Activated CD8-positive, alpha-beta memory T cell treated with anti-CD3 and anti-CD28 coated beads, Interleukin-2, amount 50 U/mL, for 1 hour (primary cell): ENCODE data around the gene SLC25A20.
"Not testable (repeated sequence)": the region's sequence is repeated elsewhere in the genome, so short reads cannot be mapped to it uniquely, and the experiment has no call there.

ENCODE experiments used
- DNase-seq: peaks from one replicate; pipeline ENCODE4 v3.0.0-alpha.2; 2020; ENCODE audit errors: extremely low read depth

The SLC25A20 gene

GRCh38 chr3:48847053-48847503, 51.6 kb downstream of the SLC25A20 start:
- peak; percentile 26 for DNase-seq

- DNase-seq, result no peak
Observed at GRCh38 chr3:48845170-48845569, 53.5 kb downstream of the SLC25A20 start.

GRCh38 chr3:48837163-48837562, 61.5 kb downstream of the SLC25A20 start:
- no peak for DNase-seq

- DNase-seq, result no peak
Observed at GRCh38 chr3:48835650-48836366, 62.9 kb downstream of the SLC25A20 start.

GRCh38 chr3:48832684-48833083, 66.0 kb downstream of the SLC25A20 start:
- DNase-seq, result no peak

- no peak for DNase-seq
Observed at GRCh38 chr3:48830715-48831114, 68.0 kb downstream of the SLC25A20 start.

GRCh38 chr3:48829525-48829924, 69.2 kb downstream of the SLC25A20 start:
- DNase-seq, result not testable (repeated sequence)

GRCh38 chr3:48827874-48828273, 70.8 kb downstream of the SLC25A20 start:
- not testable (repeated sequence) for DNase-seq

- DNase-seq, result no peak
Observed at GRCh38 chr3:48826451-48826850, 72.2 kb downstream of the SLC25A20 start.

GRCh38 chr3:48820612-48821324, 77.9 kb downstream of the SLC25A20 start:
- DNase-seq, result no peak

- no peak for DNase-seq
Observed at GRCh38 chr3:48819234-48820221, 79.2 kb downstream of the SLC25A20 start.

- DNase-seq, result no peak
Observed at GRCh38 chr3:48811524-48811923, 87.2 kb downstream of the SLC25A20 start.
